ES-I3 (cell line): ENCODE measurements around the gene PCCA.
"Not testable (repeated sequence)": the region's sequence is repeated elsewhere in the genome, so short reads cannot be mapped to it uniquely, and the experiment has no call there.

Experiments
- H3K36me3 ChIP-seq: 2 replicates; pipeline ENCODE4 v1.6.1; 2013; ENCODE audit warnings: mild to moderate bottlenecking, low read length, control low read depth, moderate library complexity; ENCODE audit not compliant: insufficient read depth
- H3K4me1 ChIP-seq: 2 replicates; pipeline ENCODE4 v1.6.1; 2013; ENCODE audit warnings: mild to moderate bottlenecking, control low read depth, low read length; ENCODE audit not compliant: insufficient read depth
- H3K9ac ChIP-seq: 2 replicates; pipeline ENCODE4 v1.6.1; 2013; ENCODE audit warnings: low read depth, mild to moderate bottlenecking, low read length, moderate library complexity
- H3K9me3 ChIP-seq: 2 replicates; pipeline ENCODE4 v1.6.1; 2013; ENCODE audit warnings: mild to moderate bottlenecking, low read length, moderate library complexity; ENCODE audit not compliant: control insufficient read depth, insufficient read depth

Gene PCCA

GRCh38 chr13:100088644-100089464 is at the start of gene PCCA:
Gene PCCA, plus strand, starts transcription at chr13:100089093. Its CDS starts 28 bp downstream, at chr13:100089121.
- no peaks in the 10 kb centered on the region for H3K9me3 ChIP-seq
- H3K36me3 ChIP-seq: no peaks in the 10 kb centered on the region; the same call in 1 of the 2 replicates
- no peaks in the 10 kb centered on the region for H3K4me1 ChIP-seq
- H3K9ac ChIP-seq: peak within 1 kb of the TSS; percentile 96

DNA sequence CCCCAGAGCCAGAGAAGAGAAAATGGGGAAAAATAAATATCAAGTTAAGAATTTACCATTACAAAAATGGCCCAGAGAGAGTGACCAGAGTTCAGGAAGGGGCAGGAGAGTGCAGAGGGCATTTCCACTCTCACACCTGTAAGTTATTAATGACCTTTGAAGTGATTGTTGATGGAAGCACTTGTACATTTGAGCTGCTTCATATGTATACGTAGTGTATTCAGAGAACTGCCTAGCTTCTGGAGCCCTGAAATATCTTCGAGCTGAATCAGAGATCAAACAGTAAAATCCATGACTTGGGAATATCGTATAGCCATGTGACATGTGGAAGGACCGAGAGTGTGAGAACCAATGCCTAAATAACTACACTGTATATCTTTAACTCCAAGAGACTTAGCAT is 49.2 kb upstream of the PCCA start:
- Histone ChIP-seq H3K9ac (no peak overlapping the region), H3K9me3 (no peaks in the 10 kb centered on the region), H3K4me1 (peaks cover 10% of the 10 kb centered on the region; the same call in 1 of the 2 replicates), H3K36me3 (no peaks in the 10 kb centered on the region)

DNA sequence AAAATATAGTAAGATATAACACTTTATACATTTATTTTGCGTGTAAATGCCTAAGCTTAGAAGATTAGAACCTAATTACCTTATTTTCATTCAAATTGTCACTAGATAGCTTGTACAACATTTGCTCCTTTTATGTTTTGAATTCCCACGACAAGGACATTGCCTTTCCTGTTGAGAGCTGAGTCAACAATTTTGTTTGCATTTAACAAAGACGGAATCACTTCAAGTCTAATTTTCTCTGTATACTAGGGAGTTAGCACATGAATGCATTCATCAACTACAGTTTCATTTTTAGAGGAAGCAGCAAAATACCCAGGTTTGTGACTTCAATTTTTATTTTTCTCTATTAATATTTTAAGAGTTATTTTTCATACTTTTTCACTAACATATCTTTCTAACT is 48.7 kb upstream of the PCCA start:
- Histone ChIP-seq H3K9ac (no peak overlapping the region), H3K36me3 (no peaks in the 10 kb centered on the region), H3K4me1 (peaks cover 10% of the 10 kb centered on the region; the same call in 1 of the 2 replicates), H3K9me3 (no peaks in the 10 kb centered on the region)

DNA sequence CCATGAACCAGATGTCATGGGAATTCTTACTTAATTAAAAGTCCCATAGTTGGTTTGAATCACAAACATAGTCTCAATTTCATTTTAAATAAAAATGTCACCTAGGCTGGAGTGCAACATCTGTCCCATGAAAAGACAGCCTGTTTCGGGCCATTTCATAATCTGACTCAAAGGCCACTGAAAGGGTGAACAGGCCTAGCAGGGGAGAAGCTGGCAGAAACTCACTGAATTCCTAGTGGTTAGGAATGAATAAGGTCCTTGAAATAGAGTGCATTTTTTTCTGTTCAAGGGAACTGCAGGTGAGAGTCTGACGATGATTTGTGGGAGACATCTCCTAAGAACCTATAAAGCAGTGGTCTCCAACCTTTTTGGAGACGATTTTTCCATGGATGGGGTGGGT is 44.0 kb upstream of the PCCA start:
- Histone ChIP-seq H3K9ac (no peak overlapping the region), H3K9me3 (no peaks in the 10 kb centered on the region), H3K4me1 (peaks cover 7% of the 10 kb centered on the region), H3K36me3 (no peaks in the 10 kb centered on the region)

- Histone ChIP-seq H3K9ac (no peak overlapping the region), H3K4me1 (peaks cover 6% of the 10 kb centered on the region), H3K36me3 (no peaks in the 10 kb centered on the region), H3K9me3 (no peaks in the 10 kb centered on the region)
Measured at GRCh38 chr13:100045355-100045754, 43.5 kb upstream of the PCCA start.

- Histone ChIP-seq H3K36me3 (no peaks in the 10 kb centered on the region), H3K9me3 (no peaks in the 10 kb centered on the region; the same call in 1 of the 2 replicates), H3K9ac (no peak overlapping the region), H3K4me1 (peaks cover 18% of the 10 kb centered on the region)
Measured at GRCh38 chr13:100051070-100051469, 37.8 kb upstream of the PCCA start.

DNA sequence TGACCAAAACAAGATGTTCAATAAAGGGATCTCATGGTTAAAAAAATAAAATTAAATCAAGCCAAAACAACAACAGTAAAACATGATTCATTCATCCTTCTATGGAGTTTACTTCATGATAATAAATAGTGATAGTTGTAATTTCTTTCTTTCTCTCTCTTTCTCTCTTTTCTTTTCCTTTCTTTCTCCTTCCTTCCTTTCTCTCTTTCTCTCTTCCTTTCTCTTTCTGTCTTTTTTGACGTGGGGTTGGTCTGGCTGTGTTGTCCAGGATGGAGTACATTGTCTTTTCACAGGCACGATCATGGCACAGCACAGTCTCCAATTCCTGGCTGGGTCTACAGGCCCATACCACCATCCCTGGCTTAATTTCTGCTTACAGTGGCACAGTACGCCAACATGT is 29.1 kb upstream of the PCCA start:
- Histone ChIP-seq H3K9ac (no peak overlapping the region), H3K36me3 (no peaks in the 10 kb centered on the region)

DNA sequence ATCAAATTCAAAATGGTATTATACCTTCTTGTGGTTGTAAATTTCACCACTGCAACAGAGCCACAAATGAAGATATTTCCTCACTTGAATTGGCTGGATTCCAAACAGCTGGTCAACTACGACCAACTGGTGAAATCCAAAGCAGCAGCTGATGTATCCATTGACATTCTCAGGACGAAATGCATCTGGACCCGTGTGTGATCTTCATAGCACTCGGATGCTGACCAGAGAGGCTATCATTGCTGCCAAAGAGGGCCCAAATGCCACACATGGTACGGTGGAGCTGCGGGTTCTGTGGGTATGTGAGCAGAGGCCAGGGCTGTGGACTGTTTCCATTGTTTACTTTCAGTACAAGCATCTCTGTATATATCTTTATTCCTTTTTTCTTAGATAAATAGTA is 25.6 kb upstream of the PCCA start:
- Histone ChIP-seq H3K36me3 (no peaks in the 10 kb centered on the region), H3K4me1 (0 out of 2 replicates have a peak, but pooled peaks cover 4% of the 10 kb centered on the region), H3K9me3 (no peaks in the 10 kb centered on the region; the same call in 1 of the 2 replicates), H3K9ac (no peak overlapping the region)

More for the DNA sequence above, 29.1 kb upstream of the PCCA start:
- 0 out of 2 replicates have a peak, but pooled peaks cover 3% of the 10 kb centered on the region for H3K4me1 ChIP-seq
- H3K9me3 ChIP-seq: no peaks in the 10 kb centered on the region; the same call in 1 of the 2 replicates

DNA sequence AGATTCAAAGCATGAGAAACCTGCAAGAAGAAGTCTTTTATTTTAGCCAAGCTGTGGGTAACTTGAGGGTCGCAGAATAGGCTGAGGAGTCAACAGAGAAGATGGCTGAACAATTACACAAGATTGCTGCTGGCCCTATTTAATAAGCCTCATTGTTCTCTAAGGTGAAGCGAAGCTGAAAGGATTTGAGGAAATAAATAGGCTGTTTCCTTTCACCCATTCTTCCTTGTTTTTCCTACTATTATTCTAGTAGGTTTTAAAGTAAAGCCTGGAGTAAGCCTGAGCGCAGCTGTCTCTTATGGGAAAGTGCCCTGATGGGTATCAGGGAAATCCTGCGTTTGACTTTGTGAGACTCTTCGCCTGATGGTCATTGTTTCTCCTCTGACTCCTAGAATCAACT is 25.0 kb upstream of the PCCA start:
- H3K4me1 ChIP-seq: peaks cover 8% of the 10 kb centered on the region; the same call in 1 of the 2 replicates
- H3K36me3 ChIP-seq: no peaks in the 10 kb centered on the region
- H3K9ac ChIP-seq: no peak overlapping the region
- H3K9me3 ChIP-seq: no peaks in the 10 kb centered on the region; the same call in 1 of the 2 replicates

- peaks cover 8% of the 10 kb centered on the region; the same call in 1 of the 2 replicates for H3K4me1 ChIP-seq
Measured at GRCh38 chr13:100068133-100068931, 20.6 kb upstream of the PCCA start.

GRCh38 chr13:100069278-100069677 is 19.6 kb upstream of the PCCA start:
- Histone ChIP-seq H3K4me1 (peaks cover 8% of the 10 kb centered on the region; the same call in 1 of the 2 replicates), H3K36me3 (no peaks in the 10 kb centered on the region), H3K9me3 (no peaks in the 10 kb centered on the region), H3K9ac (no peak overlapping the region)

More at GRCh38 chr13:100068133-100068931, 20.6 kb upstream of the PCCA start:
- H3K36me3 ChIP-seq: no peaks in the 10 kb centered on the region
- no peak overlapping the region for H3K9ac ChIP-seq
- no peaks in the 10 kb centered on the region for H3K9me3 ChIP-seq

DNA sequence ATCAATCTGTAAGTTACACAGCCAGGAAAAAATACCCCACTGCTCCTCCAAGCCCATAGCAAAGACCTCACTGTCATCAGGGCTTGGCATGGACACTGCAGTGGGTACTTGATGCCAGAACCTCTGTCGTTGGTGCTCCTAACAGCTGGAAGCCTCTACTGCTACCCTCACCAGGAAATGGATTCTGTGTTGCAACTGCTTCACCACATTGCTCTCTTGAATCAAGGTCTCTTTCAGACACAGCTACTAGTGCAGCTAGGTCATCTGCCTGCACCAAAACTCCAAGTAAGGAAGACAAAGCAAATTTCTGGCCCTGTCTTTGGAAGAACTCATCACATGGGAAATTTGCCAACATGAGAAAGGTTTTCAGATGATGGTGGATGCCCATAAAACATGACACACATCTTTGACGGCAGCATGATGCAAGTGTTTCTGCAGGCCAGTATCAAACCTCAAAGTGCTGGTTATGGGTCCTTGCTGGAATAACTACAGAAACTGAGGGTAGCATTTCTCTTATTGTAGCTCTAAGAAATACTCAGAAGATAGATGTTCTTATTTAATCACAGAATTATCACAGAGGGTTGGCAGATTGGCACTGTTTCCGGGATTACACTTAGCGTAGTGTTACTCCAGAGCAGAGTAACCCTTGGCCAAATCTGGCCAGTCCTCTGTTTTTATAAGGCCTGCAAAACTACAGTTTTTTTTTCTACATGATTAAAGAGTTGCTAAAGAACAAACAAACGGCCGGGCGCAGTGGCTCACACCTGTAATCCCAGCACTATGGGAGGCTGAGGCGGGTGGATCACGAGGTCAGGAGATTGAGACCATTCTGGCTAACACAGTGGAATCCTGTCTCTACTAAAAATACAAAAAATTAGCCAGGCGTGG is 12.9 kb upstream of the PCCA start:
- no peak overlapping the region for H3K9ac ChIP-seq
- no peaks in the 10 kb centered on the region for H3K9me3 ChIP-seq
- H3K4me1 ChIP-seq: no peaks in the 10 kb centered on the region
- no peaks in the 10 kb centered on the region for H3K36me3 ChIP-seq

GRCh38 chr13:100079003-100079402 is 9.9 kb upstream of the PCCA start:
- not testable (repeated sequence) for H3K9me3 ChIP-seq, H3K36me3 ChIP-seq, H3K4me1 ChIP-seq
- H3K9ac ChIP-seq: peak overlapping the region; percentile 43; the same call in 1 of the 2 replicates

- not testable (repeated sequence) for H3K36me3 ChIP-seq, H3K4me1 ChIP-seq, H3K9ac ChIP-seq, H3K9me3 ChIP-seq
Measured at GRCh38 chr13:100083401-100083800, 5.5 kb upstream of the PCCA start.
